Breast epithelium (tissue), 4 donors: Measurements from ENCODE around the gene KRTAP10-1. TPM values are rescaled to one million over a fixed set of nuclear protein-coding genes. Genes with fewer than 3 reads are reported as not detected.

Source experiments
- DNase-seq, 2 donors: peaks; one replicate each; pipeline ENCODE4 v3.0.0-alpha.2; 2019; ENCODE audit warnings: low spot score in 2 of 2
- H3K27ac ChIP-seq, 2 donors: fragments of 200-600 bp; sonication (generic) in 1 of 2; one replicate each; pipeline ENCODE4 v1.5.1; 2016 to 2019; ENCODE audit warnings: mild to moderate bottlenecking in 1 of 2
- H3K27me3 ChIP-seq, 2 donors: fragments of 200-600 bp; sonication (generic) in 1 of 2; one replicate each; pipeline versions ENCODE4 v1.5.1 to v1.6.0; 2017 to 2019; ENCODE audit warnings: control low read depth in 1 of 2, mild to moderate bottlenecking in 1 of 2
- H3K36me3 ChIP-seq: fragments of 200-600 bp; one replicate; pipeline ENCODE4 v1.5.1; 2019
- H3K4me1 ChIP-seq, 2 donors: fragments of 200-600 bp; sonication (generic); one replicate each; pipeline ENCODE4 v1.5.1; 2016 to 2019; ENCODE audit warnings: control low read depth in 1 of 2
- H3K4me3 ChIP-seq, 3 donors: fragments of 200-600 bp; sonication (generic); 1 replicate in 2 of 3; 2 replicates in 1 of 3; pipeline ENCODE4 v1.5.1; 2016 to 2019; ENCODE audit warnings: mild to moderate bottlenecking in 3 of 3, moderate library complexity in 2 of 3
- H3K9me3 ChIP-seq, 2 donors: fragments of 200-600 bp; sonication (generic) in 1 of 2; one replicate each; pipeline ENCODE4 v1.5.1; 2016 to 2019; ENCODE audit warnings: control low read depth in 1 of 2
- POLR2A ChIP-seq: fragments of 450-650 bp; IDR thresholded peaks from one replicate; pipeline ENCODE4 v1.6.1; 2016; ENCODE audit warnings: antibody characterized with exemption, mild to moderate bottlenecking, moderate library complexity
- POLR2AphosphoS5 ChIP-seq, 3 donors: sonication (generic); formaldehyde crosslinking; IDR thresholded peaks; one replicate each; pipeline ENCODE4 v1.6.1; 2017; ENCODE audit warnings: antibody characterized with exemption in 3 of 3
- intact Hi-C: fragments of 100-400 bp; cut with DNase I; formaldehyde crosslinking; loops from one replicate; pipeline ENCODE4 v1.15.1; 2023; ENCODE audit warnings: low total_unique reads
- total RNA-seq, 3 donors: library from RNA; depleted of rRNA; stranded (reverse); fragments of >200 nt; gene quantifications; one replicate each; pipeline ENCODE4 v1.1.0, GENCODE V29; 2016
- TF ChIP-seq, protein P1 (sequence below), 3 donors: fragments of 450-650 bp; IDR thresholded peaks; one replicate each; pipeline ENCODE4 v1.5.1; 2016 to 2017; ENCODE audit warnings: antibody characterized with exemption in 3 of 3, mild to moderate bottlenecking in 3 of 3, moderate library complexity in 3 of 3

KRTAP10-1 gene, protein sequence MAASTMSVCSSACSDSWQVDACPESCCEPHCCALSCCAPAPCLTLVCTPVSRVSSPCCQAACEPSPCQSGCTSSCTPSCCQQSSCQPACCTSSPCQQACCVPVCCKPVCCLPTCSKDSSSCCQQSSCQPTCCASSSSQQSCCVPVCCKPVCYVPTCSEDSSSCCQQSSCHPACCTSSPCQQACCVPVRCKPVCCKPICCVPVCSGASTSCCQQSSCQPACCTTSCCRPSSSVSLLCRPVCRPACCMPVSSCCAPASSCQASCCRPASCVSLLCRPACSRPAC
- total RNA-seq = not detected

DNA sequence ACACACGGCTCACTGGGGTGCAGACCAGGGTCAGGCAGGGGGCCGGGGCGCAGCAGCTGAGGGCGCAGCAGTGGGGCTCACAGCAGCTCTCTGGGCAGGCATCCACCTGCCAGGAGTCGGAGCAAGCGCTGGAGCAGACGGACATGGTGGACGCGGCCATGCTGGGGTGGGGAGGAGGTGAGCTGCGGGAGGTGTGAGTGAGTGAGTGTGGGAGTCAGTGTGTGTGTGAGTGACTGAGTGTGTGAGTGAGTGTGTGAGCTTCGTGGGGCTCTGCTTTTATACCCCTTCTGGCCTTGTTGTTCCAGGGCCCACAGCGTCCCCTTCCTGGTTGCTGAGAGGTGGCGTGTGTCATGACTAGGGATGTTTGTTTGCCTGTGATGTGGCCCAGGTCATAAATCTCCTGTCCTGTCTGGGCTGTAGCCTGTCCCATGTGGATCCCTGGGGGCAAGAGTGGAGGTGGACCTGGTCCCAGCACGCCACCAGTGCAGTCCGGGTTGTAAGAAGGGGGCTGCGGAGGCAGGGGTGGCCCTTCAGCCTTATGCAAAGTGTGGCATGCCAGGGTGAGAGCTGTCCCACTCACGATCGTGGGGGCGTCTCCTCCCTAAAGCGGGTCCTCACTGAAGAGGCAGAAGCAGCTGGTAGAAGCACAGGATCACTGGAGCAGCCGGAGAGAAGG lies at the start of gene KRTAP10-1:
Gene KRTAP10-1, minus strand, starts transcription at position 205 of the 676 bp plus-strand sequence. Its CDS starts 45 bp downstream, at position 160.
- no peak for TF ChIP-seq POLR2A
- TF ChIP-seq, protein P1, sequence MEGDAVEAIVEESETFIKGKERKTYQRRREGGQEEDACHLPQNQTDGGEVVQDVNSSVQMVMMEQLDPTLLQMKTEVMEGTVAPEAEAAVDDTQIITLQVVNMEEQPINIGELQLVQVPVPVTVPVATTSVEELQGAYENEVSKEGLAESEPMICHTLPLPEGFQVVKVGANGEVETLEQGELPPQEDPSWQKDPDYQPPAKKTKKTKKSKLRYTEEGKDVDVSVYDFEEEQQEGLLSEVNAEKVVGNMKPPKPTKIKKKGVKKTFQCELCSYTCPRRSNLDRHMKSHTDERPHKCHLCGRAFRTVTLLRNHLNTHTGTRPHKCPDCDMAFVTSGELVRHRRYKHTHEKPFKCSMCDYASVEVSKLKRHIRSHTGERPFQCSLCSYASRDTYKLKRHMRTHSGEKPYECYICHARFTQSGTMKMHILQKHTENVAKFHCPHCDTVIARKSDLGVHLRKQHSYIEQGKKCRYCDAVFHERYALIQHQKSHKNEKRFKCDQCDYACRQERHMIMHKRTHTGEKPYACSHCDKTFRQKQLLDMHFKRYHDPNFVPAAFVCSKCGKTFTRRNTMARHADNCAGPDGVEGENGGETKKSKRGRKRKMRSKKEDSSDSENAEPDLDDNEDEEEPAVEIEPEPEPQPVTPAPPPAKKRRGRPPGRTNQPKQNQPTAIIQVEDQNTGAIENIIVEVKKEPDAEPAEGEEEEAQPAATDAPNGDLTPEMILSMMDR (IDR thresholded peaks at IDR 0.05) = no peak
- TF ChIP-seq POLR2AphosphoS5 (IDR thresholded peaks at IDR 0.05) = no peak
- no peaks in the 10 kb centered on the region for H3K36me3 ChIP-seq
- no peak within 1 kb of the TSS for H3K4me3 ChIP-seq
- intact Hi-C loops = no loop called here
- peaks cover 0 to 14% of the 10 kb centered on the region in 2 donors for H3K9me3 ChIP-seq
- no peaks in the 10 kb centered on the region for H3K4me1 ChIP-seq
- DNase-seq = no peak
- no peak within 1 kb of the TSS for H3K27ac ChIP-seq
- H3K27me3 ChIP-seq = peaks cover 0 to 6% of the 10 kb centered on the region in 2 donors

DNA sequence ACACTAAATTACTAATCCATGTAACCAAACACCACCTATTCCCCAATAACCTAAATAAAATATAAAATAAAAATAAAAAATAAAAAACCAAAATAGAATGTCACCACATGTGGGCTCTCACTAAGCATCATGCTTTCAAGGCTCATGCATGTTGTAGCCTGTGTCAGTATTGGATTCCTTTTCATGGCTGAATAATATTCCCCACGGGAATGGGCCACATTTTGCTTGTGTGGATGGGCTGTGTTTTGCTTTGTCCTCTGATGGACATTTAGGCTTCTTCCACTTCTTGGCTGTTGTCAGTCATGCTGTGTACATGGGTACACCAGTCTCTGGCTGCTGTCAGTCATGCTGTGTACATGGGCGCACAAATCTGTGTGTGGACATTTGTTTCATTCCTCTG lies 49.1 kb upstream of the KRTAP10-1 start:
- Histone ChIP-seq H3K27me3 (peaks cover 0 to 34% of the 10 kb centered on the region in 2 donors), H3K9me3 (peaks cover 0 to 6% of the 10 kb centered on the region in 2 donors), H3K36me3 (no peaks in the 10 kb centered on the region), H3K4me3 (no peak overlapping the region), H3K27ac (no peak overlapping the region), H3K4me1 (no peaks in the 10 kb centered on the region)
- intact Hi-C loops = no loop called here
- TF ChIP-seq POLR2AphosphoS5 (IDR thresholded peaks at IDR 0.05) = no peak
- TF ChIP-seq, protein P1 (IDR thresholded peaks at IDR 0.05) = no peak
- no peak for DNase-seq

DNA sequence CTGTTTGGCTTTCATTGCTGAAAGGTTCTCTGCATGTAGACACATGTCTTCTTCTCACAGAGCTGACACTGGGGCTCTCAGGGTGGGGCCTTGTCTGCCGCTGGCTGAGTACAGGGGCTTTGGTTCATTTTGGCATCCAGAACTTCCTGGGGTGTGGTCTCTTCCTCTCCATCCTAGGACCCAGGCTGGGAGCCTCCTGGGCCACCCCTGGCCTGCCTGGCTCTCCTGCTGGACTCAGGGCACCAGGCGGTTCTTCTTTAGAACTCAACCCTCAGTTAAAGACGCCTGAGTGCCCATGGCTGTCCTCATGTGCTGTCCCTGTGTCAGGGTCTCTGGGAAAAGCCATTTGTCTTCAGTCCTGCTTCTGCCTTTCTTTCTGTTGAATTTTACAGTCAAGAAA lies 45.9 kb upstream of the KRTAP10-1 start:
- Histone ChIP-seq H3K27ac (no peak overlapping the region), H3K27me3 (peaks cover 0 to 19% of the 10 kb centered on the region in 2 donors), H3K4me1 (no peaks in the 10 kb centered on the region), H3K36me3 (no peaks in the 10 kb centered on the region), H3K4me3 (no peak overlapping the region), H3K9me3 (peaks cover 11 to 14% of the 10 kb centered on the region in 2 donors)
- TF ChIP-seq, protein P1 (IDR thresholded peaks at IDR 0.05) = no peak
- TF ChIP-seq POLR2A = no peak
- no peak for TF ChIP-seq POLR2AphosphoS5 (IDR thresholded peaks at IDR 0.05)
- intact Hi-C loops = no loop called here
- no peak for DNase-seq

DNA sequence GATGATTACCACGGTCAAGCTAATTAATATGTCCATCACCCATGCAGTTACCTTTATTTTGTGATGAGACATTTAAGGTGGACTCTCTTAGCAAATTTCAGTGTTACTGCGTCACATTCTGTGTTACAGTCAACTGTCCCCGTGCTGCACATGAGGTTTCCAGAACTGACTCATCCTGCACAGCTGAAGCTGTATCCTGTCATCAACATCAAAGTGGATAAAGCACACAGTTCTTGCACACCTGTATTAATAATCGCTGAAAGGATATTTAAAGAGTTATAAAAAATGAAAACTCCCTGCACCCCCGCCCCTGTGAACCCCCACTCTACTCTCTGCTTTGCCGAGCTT lies 43.8 kb upstream of the KRTAP10-1 start:
- TF ChIP-seq POLR2AphosphoS5 (IDR thresholded peaks at IDR 0.05) = no peak
- TF ChIP-seq, protein P1 (IDR thresholded peaks at IDR 0.05) = no peak
- no peak for TF ChIP-seq POLR2A
- intact Hi-C loops = no loop called here
- Histone ChIP-seq H3K27me3 (peaks cover 0 to 15% of the 10 kb centered on the region in 2 donors), H3K4me1 (no peaks in the 10 kb centered on the region), H3K4me3 (no peak overlapping the region), H3K9me3 (peaks cover 16 to 25% of the 10 kb centered on the region in 2 donors), H3K36me3 (no peaks in the 10 kb centered on the region), H3K27ac (no peak overlapping the region)
- DNase-seq = no peak

DNA sequence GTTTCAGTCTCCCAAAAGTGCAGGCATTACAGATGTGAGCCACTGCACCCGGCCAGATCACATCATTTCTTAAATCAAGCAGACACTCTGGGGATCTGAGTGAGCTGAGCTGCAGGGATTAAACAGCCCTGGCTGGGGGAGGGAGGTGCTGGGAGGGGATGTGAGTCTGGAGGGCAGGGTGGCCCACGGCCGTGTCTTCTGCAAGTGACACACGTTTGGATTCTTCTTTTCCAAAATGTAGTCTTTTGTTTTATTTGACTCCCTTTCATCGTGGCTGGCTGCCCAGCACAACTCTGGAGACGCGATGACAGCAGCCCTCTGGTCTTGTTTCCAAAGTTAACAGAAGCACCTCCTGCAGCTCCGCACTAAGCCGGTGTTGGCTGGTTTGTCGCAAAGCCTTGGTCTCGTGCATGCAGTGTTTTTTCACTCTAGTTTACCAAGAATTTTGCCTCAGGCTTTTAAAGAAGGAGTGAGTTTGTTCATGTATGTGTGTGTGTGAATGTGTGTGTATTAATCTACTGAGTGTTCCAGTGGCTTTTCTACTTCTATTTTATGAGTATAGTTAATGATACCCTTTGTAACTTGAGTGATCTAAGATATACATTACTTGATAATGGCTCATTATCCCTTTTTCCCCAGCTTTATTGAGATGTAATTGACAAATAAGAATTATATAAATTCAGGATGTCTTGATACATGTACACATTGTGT lies 43.2 kb upstream of the KRTAP10-1 start:
- Histone ChIP-seq H3K27me3 (peaks cover 0 to 19% of the 10 kb centered on the region in 2 donors), H3K27ac (no peak overlapping the region), H3K4me3 (no peak overlapping the region), H3K36me3 (no peaks in the 10 kb centered on the region), H3K9me3 (peaks cover 16 to 25% of the 10 kb centered on the region in 2 donors), H3K4me1 (no peaks in the 10 kb centered on the region)
- DNase-seq = peak in 1 of 2 donors; percentile 33
- TF ChIP-seq, protein P1 (IDR thresholded peaks at IDR 0.05) = no peak
- TF ChIP-seq POLR2AphosphoS5 (IDR thresholded peaks at IDR 0.05) (no peak), POLR2A (no peak)
- intact Hi-C loops = no loop called here
